Stimulated activated CD4-positive, alpha-beta T cell treated with anti-CD3 and anti-CD28 coated beads, Interleukin-4, amount 100 ng/mL, for 48 hours (primary cell): ENCODE results near the gene PPP1R1A.

Source experiments
- DNase-seq, 2 donors: peaks; one replicate each; pipeline ENCODE4 v3.0.0-alpha.2; 2020; ENCODE audit warnings: low read depth in 2 of 2

PPP1R1A gene

DNA sequence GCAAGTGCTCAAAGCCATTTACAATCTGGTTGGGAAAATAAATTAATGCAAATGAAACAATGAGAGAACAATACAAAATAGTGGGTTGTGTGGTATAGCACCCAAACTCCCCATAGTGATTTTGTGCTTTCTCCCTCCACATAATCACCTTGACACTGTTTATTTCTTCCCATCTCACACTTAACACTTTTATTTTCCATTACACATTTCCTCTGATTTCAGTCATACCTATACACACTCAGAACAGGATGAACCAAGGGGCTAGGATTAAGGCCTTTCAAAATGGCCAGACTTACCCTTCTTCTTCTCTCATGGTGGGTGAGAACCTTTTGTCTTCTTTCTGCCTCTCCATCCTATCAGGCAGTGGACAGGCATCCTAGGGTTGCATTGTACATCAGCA lies 53.0 kb downstream of the PPP1R1A start:
- DNase-seq, result no peak

- DNase-seq, result no peak
These were observed 58.9 kb downstream of the PPP1R1A start for GRCh38 chr12:54529581-54529980.
